ENCODE measurements around the gene ATP7A.
"Not testable (repeated sequence)": the region's sequence is repeated elsewhere in the genome, so short reads cannot be mapped to it uniquely, and the experiment has no call there.

The ATP7A gene

GRCh38 chrX:78064152-78064551 lies 153.7 kb downstream of the ATP7A start:
- Histone ChIP-seq H3F3A (ENCODE audit: insufficient read depth, low read length) (no peaks in the 10 kb centered on the region), H3K4me3 (ENCODE audit: low read depth, low read length, poor library complexity, severe bottlenecking) (no peak overlapping the region), H3K9me3 (ENCODE audit: low read length) (no peaks in the 10 kb centered on the region), H4K20me1 (ENCODE audit: insufficient read depth, low read length) (no peaks in the 10 kb centered on the region), H3K79me2 (ENCODE audit: insufficient read depth, low read length) (no peaks in the 10 kb centered on the region), H3K27ac (ENCODE audit: low read depth, low read length, poor library complexity, severe bottlenecking) (no peak overlapping the region), H3K4me2 (ENCODE audit: low read length) (no peak overlapping the region), H3K9ac (ENCODE audit: low read length) (no peak overlapping the region), H3K27me3 (ENCODE audit: insufficient read depth, low read length) (no peaks in the 10 kb centered on the region), H3K9me2 (ENCODE audit: low read depth, low read length) (no peaks in the 10 kb centered on the region), H3K4me1 (ENCODE audit: insufficient read depth, low read length, severe bottlenecking) (no peaks in the 10 kb centered on the region), H2AFZ (ENCODE audit: low read length) (no peak overlapping the region), H3K36me3 (ENCODE audit: insufficient read depth, low read length) (no peaks in the 10 kb centered on the region)
- no peak for TF ChIP-seq EZH2 (IDR thresholded peaks at IDR 0.05; ENCODE audit: borderline replicate concordance, low read length)
- no peak for TF ChIP-seq CTCF (IDR thresholded peaks at IDR 0.05; ENCODE audit: low read length)

- H3K4me2 ChIP-seq (ENCODE audit: low read length); H3K79me2 ChIP-seq (ENCODE audit: insufficient read depth, low read length); H3K9me3 ChIP-seq (ENCODE audit: low read length); H3K27ac ChIP-seq (ENCODE audit: low read depth, low read length, poor library complexity, severe bottlenecking); H3F3A ChIP-seq (ENCODE audit: insufficient read depth, low read length); H3K9ac ChIP-seq (ENCODE audit: low read length); H2AFZ ChIP-seq (ENCODE audit: low read length); H3K9me2 ChIP-seq (ENCODE audit: low read depth, low read length); H3K4me3 ChIP-seq (ENCODE audit: low read depth, low read length, poor library complexity, severe bottlenecking); H3K4me1 ChIP-seq (ENCODE audit: insufficient read depth, low read length, severe bottlenecking); H3K36me3 ChIP-seq (ENCODE audit: insufficient read depth, low read length); H4K20me1 ChIP-seq (ENCODE audit: insufficient read depth, low read length); H3K27me3 ChIP-seq (ENCODE audit: insufficient read depth, low read length): not testable (repeated sequence)
These were observed 154.5 kb downstream of the ATP7A start for GRCh38 chrX:78064698-78065601.

- Histone ChIP-seq H3F3A (ENCODE audit: insufficient read depth, low read length) (no peaks in the 10 kb centered on the region), H3K9me3 (ENCODE audit: low read length) (no peaks in the 10 kb centered on the region), H4K20me1 (ENCODE audit: insufficient read depth, low read length) (no peaks in the 10 kb centered on the region), H2AFZ (ENCODE audit: low read length) (no peak overlapping the region), H3K79me2 (ENCODE audit: insufficient read depth, low read length) (no peaks in the 10 kb centered on the region), H3K27me3 (ENCODE audit: insufficient read depth, low read length) (no peaks in the 10 kb centered on the region), H3K4me1 (ENCODE audit: insufficient read depth, low read length, severe bottlenecking) (no peaks in the 10 kb centered on the region), H3K4me3 (ENCODE audit: low read depth, low read length, poor library complexity, severe bottlenecking) (no peak overlapping the region), H3K9me2 (ENCODE audit: low read depth, low read length) (no peaks in the 10 kb centered on the region), H3K9ac (ENCODE audit: low read length) (no peak overlapping the region), H3K27ac (ENCODE audit: low read depth, low read length, poor library complexity, severe bottlenecking) (no peak overlapping the region), H3K4me2 (ENCODE audit: low read length) (no peak overlapping the region), H3K36me3 (ENCODE audit: insufficient read depth, low read length) (no peaks in the 10 kb centered on the region)
- TF ChIP-seq CTCF (IDR thresholded peaks at IDR 0.05; ENCODE audit: low read length) (no peak), EZH2 (IDR thresholded peaks at IDR 0.05; ENCODE audit: borderline replicate concordance, low read length) (no peak)
These were observed 155.6 kb downstream of the ATP7A start for GRCh38 chrX:78066110-78066509.

GRCh38 chrX:78071331-78071730 lies 160.8 kb downstream of the ATP7A start:
- no peaks in the 10 kb centered on the region for H3K9me2 ChIP-seq (ENCODE audit: low read depth, low read length)
- H3F3A ChIP-seq (ENCODE audit: insufficient read depth, low read length) = no peaks in the 10 kb centered on the region
- no peak overlapping the region for H3K27ac ChIP-seq (ENCODE audit: low read depth, low read length, poor library complexity, severe bottlenecking)
- H3K4me2 ChIP-seq (ENCODE audit: low read length) = no peak overlapping the region
- no peak overlapping the region for H3K9ac ChIP-seq (ENCODE audit: low read length)
- TF ChIP-seq EZH2 (IDR thresholded peaks at IDR 0.05; ENCODE audit: borderline replicate concordance, low read length) (no peak), CTCF (IDR thresholded peaks at IDR 0.05; ENCODE audit: low read length) (no peak)
- no peak overlapping the region for H2AFZ ChIP-seq (ENCODE audit: low read length)
- no peaks in the 10 kb centered on the region for H3K27me3 ChIP-seq (ENCODE audit: insufficient read depth, low read length)
- H3K79me2 ChIP-seq (ENCODE audit: insufficient read depth, low read length) = no peaks in the 10 kb centered on the region
- no peaks in the 10 kb centered on the region for H3K9me3 ChIP-seq (ENCODE audit: low read length)
- H3K36me3 ChIP-seq (ENCODE audit: insufficient read depth, low read length) = no peaks in the 10 kb centered on the region
- H3K4me1 ChIP-seq (ENCODE audit: insufficient read depth, low read length, severe bottlenecking) = no peaks in the 10 kb centered on the region
- H4K20me1 ChIP-seq (ENCODE audit: insufficient read depth, low read length) = no peaks in the 10 kb centered on the region
- no peak overlapping the region for H3K4me3 ChIP-seq (ENCODE audit: low read depth, low read length, poor library complexity, severe bottlenecking)

- H3F3A ChIP-seq (ENCODE audit: insufficient read depth, low read length); H3K9me3 ChIP-seq (ENCODE audit: low read length); H3K4me3 ChIP-seq (ENCODE audit: low read depth, low read length, poor library complexity, severe bottlenecking); H4K20me1 ChIP-seq (ENCODE audit: insufficient read depth, low read length); H3K4me2 ChIP-seq (ENCODE audit: low read length); H3K4me1 ChIP-seq (ENCODE audit: insufficient read depth, low read length, severe bottlenecking); H2AFZ ChIP-seq (ENCODE audit: low read length); H3K36me3 ChIP-seq (ENCODE audit: insufficient read depth, low read length); H3K9me2 ChIP-seq (ENCODE audit: low read depth, low read length); H3K9ac ChIP-seq (ENCODE audit: low read length); H3K79me2 ChIP-seq (ENCODE audit: insufficient read depth, low read length); H3K27me3 ChIP-seq (ENCODE audit: insufficient read depth, low read length); H3K27ac ChIP-seq (ENCODE audit: low read depth, low read length, poor library complexity, severe bottlenecking): not testable (repeated sequence)
These were observed 162.9 kb downstream of the ATP7A start for GRCh38 chrX:78073147-78074077.

All from OCI-LY1 (cell line).